Left ventricle myocardium inferior (tissue), 1 donor: ENCODE results near the gene TRIM14. TPM values are rescaled to one million over a fixed set of nuclear protein-coding genes. Genes with fewer than 3 reads are reported as not detected.

Experiments
- DNase-seq: peaks from one replicate; pipeline ENCODE4 v3.0.0-alpha.2; 2020
- H3K27ac ChIP-seq: fragments of 200-600 bp; replicated peaks from 2 replicates; pipeline ENCODE4 v1.8.0; 2021
- H3K27me3 ChIP-seq: fragments of 200-600 bp; 2 replicates; pipeline ENCODE4 v1.8.0; 2021; ENCODE audit warnings: low read depth
- H3K36me3 ChIP-seq: fragments of 200-600 bp; 2 replicates; pipeline ENCODE4 v1.8.0; 2021
- H3K4me1 ChIP-seq: fragments of 200-600 bp; 2 replicates; pipeline ENCODE4 v1.8.0; 2021
- H3K4me3 ChIP-seq: fragments of 200-600 bp; 2 replicates; pipeline ENCODE4 v1.8.0; 2021; ENCODE audit warnings: mild to moderate bottlenecking, moderate library complexity
- H3K9me3 ChIP-seq: fragments of 200-600 bp; replicated peaks from 2 replicates; pipeline ENCODE4 v1.8.0; 2021
- intact Hi-C: fragments of 100-400 bp; cut with micrococcal nuclease; formaldehyde crosslinking; loops from one replicate; pipeline ENCODE4 v1.11.0; 2022
- total RNA-seq: library from RNA; stranded (reverse); fragmentation: NEBNext Ultra II Directional; extraction: Animal tissue kit (Norgen Biotek cat#: 25700); gene quantifications from one replicate; pipeline ENCODE4 v1.2.1, GENCODE V29; 2021
- TF ChIP-seq, protein P1 (sequence below): fragments of 200-600 bp; IDR thresholded peaks from 2 replicates; pipeline ENCODE4 v1.8.0; 2021; ENCODE audit warnings: antibody characterized with exemption, mild to moderate bottlenecking, borderline replicate concordance
- donor health status: DM: no; HTN: yes; CAD: no; lungs with severe emphysema.

Gene TRIM14
- total RNA-seq, 1 donor from 2014 or later = 4.1 TPM

GRCh38 chr9:98146101-98146991 lies 27.3 kb upstream of the TRIM14 start:
- Histone ChIP-seq H3K4me1 (no peaks in the 10 kb centered on the region), H3K9me3 (peaks cover 3% of the 10 kb centered on the region), H3K27me3 (peaks cover 5% of the 10 kb centered on the region), H3K4me3 (no peak overlapping the region), H3K36me3 (no peaks in the 10 kb centered on the region), H3K27ac (no peak overlapping the region)
- intact Hi-C loops = no loop called here
- TF ChIP-seq, protein P1, sequence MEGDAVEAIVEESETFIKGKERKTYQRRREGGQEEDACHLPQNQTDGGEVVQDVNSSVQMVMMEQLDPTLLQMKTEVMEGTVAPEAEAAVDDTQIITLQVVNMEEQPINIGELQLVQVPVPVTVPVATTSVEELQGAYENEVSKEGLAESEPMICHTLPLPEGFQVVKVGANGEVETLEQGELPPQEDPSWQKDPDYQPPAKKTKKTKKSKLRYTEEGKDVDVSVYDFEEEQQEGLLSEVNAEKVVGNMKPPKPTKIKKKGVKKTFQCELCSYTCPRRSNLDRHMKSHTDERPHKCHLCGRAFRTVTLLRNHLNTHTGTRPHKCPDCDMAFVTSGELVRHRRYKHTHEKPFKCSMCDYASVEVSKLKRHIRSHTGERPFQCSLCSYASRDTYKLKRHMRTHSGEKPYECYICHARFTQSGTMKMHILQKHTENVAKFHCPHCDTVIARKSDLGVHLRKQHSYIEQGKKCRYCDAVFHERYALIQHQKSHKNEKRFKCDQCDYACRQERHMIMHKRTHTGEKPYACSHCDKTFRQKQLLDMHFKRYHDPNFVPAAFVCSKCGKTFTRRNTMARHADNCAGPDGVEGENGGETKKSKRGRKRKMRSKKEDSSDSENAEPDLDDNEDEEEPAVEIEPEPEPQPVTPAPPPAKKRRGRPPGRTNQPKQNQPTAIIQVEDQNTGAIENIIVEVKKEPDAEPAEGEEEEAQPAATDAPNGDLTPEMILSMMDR = no peak
- peak; percentile 29 for DNase-seq

- H3K27me3 ChIP-seq = peaks cover 5% of the 10 kb centered on the region
- H3K9me3 ChIP-seq = no peaks in the 10 kb centered on the region
- H3K4me3 ChIP-seq = no peak overlapping the region
- H3K27ac ChIP-seq = no peak overlapping the region
- TF ChIP-seq, protein P1 = no peak
- H3K4me1 ChIP-seq = no peaks in the 10 kb centered on the region
- DNase-seq = no peak
- no peaks in the 10 kb centered on the region for H3K36me3 ChIP-seq
- intact Hi-C loops = no loop called here
These were observed 25.6 kb upstream of the TRIM14 start for GRCh38 chr9:98144631-98145030.

DNA sequence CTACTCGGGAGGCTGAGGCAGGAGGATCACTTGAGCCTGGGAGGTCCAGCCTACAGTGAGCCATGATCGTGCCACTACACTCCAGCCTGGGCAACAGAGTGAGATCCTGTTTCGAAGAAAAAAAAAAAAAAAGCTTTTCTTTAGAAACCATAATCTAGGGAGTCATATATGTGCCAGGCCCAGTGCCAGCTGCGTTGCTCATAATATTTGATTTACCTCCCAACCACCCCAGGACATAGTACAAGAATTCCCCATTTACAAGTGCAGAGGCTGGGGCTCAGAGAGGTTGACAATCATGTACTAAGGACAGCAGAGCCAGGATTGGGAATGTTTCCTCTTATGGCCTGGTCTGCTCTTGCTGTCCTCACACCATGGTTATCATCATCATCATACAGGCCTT lies 25.1 kb upstream of the TRIM14 start:
- Histone ChIP-seq H3K36me3 (no peaks in the 10 kb centered on the region), H3K27me3 (peaks cover 5% of the 10 kb centered on the region), H3K4me3 (no peak overlapping the region), H3K9me3 (no peaks in the 10 kb centered on the region), H3K4me1 (no peaks in the 10 kb centered on the region), H3K27ac (no peak overlapping the region)
- no peak for DNase-seq
- TF ChIP-seq, protein P1 = no peak
- intact Hi-C loops = no loop called here

GRCh38 chr9:98142925-98143481 lies 24.0 kb upstream of the TRIM14 start:
- TF ChIP-seq, protein P1 = no peak
- Histone ChIP-seq H3K9me3 (no peaks in the 10 kb centered on the region), H3K4me3 (no peak overlapping the region), H3K36me3 (no peaks in the 10 kb centered on the region), H3K4me1 (no peaks in the 10 kb centered on the region), H3K27me3 (peaks cover 5% of the 10 kb centered on the region), H3K27ac (no peak overlapping the region)
- intact Hi-C loops = no loop called here
- DNase-seq = no peak

GRCh38 chr9:98142182-98142907 lies 23.3 kb upstream of the TRIM14 start:
- no peak overlapping the region for H3K4me3 ChIP-seq
- intact Hi-C loops = no loop called here
- DNase-seq = peak; percentile 20
- no peak overlapping the region for H3K27ac ChIP-seq
- TF ChIP-seq, protein P1 = no peak
- H3K9me3 ChIP-seq = no peaks in the 10 kb centered on the region
- no peaks in the 10 kb centered on the region for H3K4me1 ChIP-seq
- peaks cover 5% of the 10 kb centered on the region for H3K27me3 ChIP-seq
- no peaks in the 10 kb centered on the region for H3K36me3 ChIP-seq
